B cell (primary cell): ENCODE results near the gene ADGRV1. TPM values are rescaled to one million over a fixed set of nuclear protein-coding genes. Genes with fewer than 3 reads are reported as not detected.
"Not testable (repeated sequence)": the region's sequence is repeated elsewhere in the genome, so short reads cannot be mapped to it uniquely, and the experiment has no call there.

Experiments
- ATAC-seq: fragments of 200-7000 bp; cut with Tn5 transposase; one replicate; pipeline ENCODE4 v1.10.0; 2021; ENCODE audit warnings: low read depth, mild to moderate bottlenecking, moderate number of reproducible peaks, moderate library complexity
- CTCF ChIA-PET: fragments of 350-600 bp; sonication (Branson Sonifier 250); formaldehyde crosslinking; loops from one replicate; lab custom pipeline; 2021; ENCODE audit warnings: antibody characterized with exemption, inconsistent platforms; lab: Charles Lee
- POLR2A ChIA-PET: fragments of 350-600 bp; sonication (Branson Sonifier 250); formaldehyde crosslinking; loops from one replicate; lab custom pipeline; 2021; ENCODE audit warnings: antibody characterized with exemption; lab: Charles Lee
- DNase-seq: peaks from one replicate; pipeline ENCODE4 v3.0.0; 2013
- H2AFZ ChIP-seq: 2 replicates; pipeline ENCODE4 v1.6.1; 2012; ENCODE audit warnings: mild to moderate bottlenecking, low read depth, low read length; ENCODE audit not compliant: insufficient read depth, poor library complexity, severe bottlenecking
- H3K27ac ChIP-seq, 2 donors: 1 replicate in 1 of 2; 2 replicates in 1 of 2; pipeline ENCODE4 v1.5.1; 2012 to 2013; ENCODE audit warnings: low read length in 2 of 2, mild to moderate bottlenecking in 2 of 2, moderate library complexity in 1 of 2
- H3K27me3 ChIP-seq, 4 experiments: fragments of 200-600 bp in 1 of 4; sonication (generic) in 1 of 4; replicated peaks in 1 of 4; 1 replicate in 2 of 4; 2 replicates in 2 of 4; pipeline versions ENCODE4 v1.6.1 to v1.7.0; 2013 to 2016; ENCODE audit warnings: low read length in 3 of 4, mild to moderate bottlenecking in 2 of 4, mixed read lengths in 1 of 4, moderate library complexity in 1 of 4; ENCODE audit not compliant: insufficient read depth in 4 of 4, control insufficient read depth in 3 of 4; ENCODE audit errors: control extremely low read depth in 1 of 4
- H3K36me3 ChIP-seq, 2 experiments: replicated peaks in 1 of 2; 1 replicate in 1 of 2; 2 replicates in 1 of 2; pipeline versions ENCODE4 v1.6.1 to v1.7.1; 2013; ENCODE audit warnings: low read length in 1 of 2; ENCODE audit not compliant: insufficient read depth in 2 of 2, control insufficient read depth in 1 of 2; ENCODE audit errors: control extremely low read depth in 1 of 2, extremely low read depth in 1 of 2
- H3K4me1 ChIP-seq, 2 donors: fragments of 200-600 bp in 1 of 2; sonication (generic) in 1 of 2; 1 replicate in 1 of 2; 2 replicates in 1 of 2; pipeline versions ENCODE4 v1.5.1 to v1.6.1; 2013 to 2017; ENCODE audit warnings: low read length in 2 of 2; ENCODE audit not compliant: control insufficient read depth in 2 of 2, insufficient read depth in 2 of 2
- H3K4me2 ChIP-seq: replicated peaks from 2 replicates; pipeline ENCODE3; 2012; ENCODE audit warnings: mild to moderate bottlenecking, low read depth, low read length; ENCODE audit not compliant: poor library complexity, severe bottlenecking
- H3K4me3 ChIP-seq, 5 experiments: fragments of 200-600 bp in 1 of 5; sonication (generic) in 1 of 5; 1 replicate in 3 of 5; 2 replicates in 2 of 5; pipeline versions ENCODE4 v1.5.1 to v1.7.0; 2011 to 2016; ENCODE audit warnings: low read length in 4 of 5, mild to moderate bottlenecking in 4 of 5, low read depth in 2 of 5, control low read depth in 1 of 5, moderate library complexity in 1 of 5; ENCODE audit not compliant: insufficient read depth in 1 of 5; ENCODE audit errors: control extremely low read depth in 1 of 5, extremely low read depth in 1 of 5
- H3K79me2 ChIP-seq: fragments of 200-600 bp; sonication (generic); one replicate; pipeline ENCODE4 v1.6.0; 2016; ENCODE audit warnings: low read length; ENCODE audit not compliant: control insufficient read depth, insufficient read depth
- H3K9ac ChIP-seq: fragments of 200-600 bp; sonication (generic); 2 replicates; pipeline ENCODE4 v1.6.1; 2017; ENCODE audit warnings: mild to moderate bottlenecking, low read length, moderate library complexity
- H3K9me3 ChIP-seq, 3 donors: one replicate each; pipeline versions ENCODE4 v1.6.1 to v1.7.1; 2013; ENCODE audit warnings: low read length in 2 of 3; ENCODE audit not compliant: control insufficient read depth in 2 of 3, insufficient read depth in 1 of 3; ENCODE audit errors: control extremely low read depth in 1 of 3
- H4K20me1 ChIP-seq: 2 replicates; pipeline ENCODE4 v1.6.0; 2012; ENCODE audit warnings: mild to moderate bottlenecking, low read length; ENCODE audit not compliant: insufficient read depth, control insufficient read depth, poor library complexity, severe bottlenecking
- H3K27ac Mint-ChIP-seq: one replicate; pipeline ENCODE4 v1.8.0; 2021; ENCODE audit warnings: mixed read lengths
- H3K27me3 Mint-ChIP-seq: one replicate; pipeline ENCODE4 v1.8.0; 2021; ENCODE audit warnings: mixed read lengths
- H3K4me1 Mint-ChIP-seq: one replicate; pipeline ENCODE4 v1.8.0; 2021; ENCODE audit warnings: mixed read lengths
- H3K4me3 Mint-ChIP-seq: one replicate; pipeline ENCODE4 v1.8.0; 2021; ENCODE audit warnings: mixed read lengths
- H3K9me3 Mint-ChIP-seq: one replicate; pipeline ENCODE4 v1.8.0; 2022; ENCODE audit warnings: mixed read lengths; ENCODE audit not compliant: insufficient read depth
- CTCF ChIP-seq: fragments of 200-600 bp; IDR thresholded peaks from one replicate; pipeline ENCODE4 v1.8.0; 2022; ENCODE audit warnings: antibody characterized with exemption, mild to moderate bottlenecking
- EZH2 ChIP-seq: IDR thresholded peaks from 2 replicates; pipeline ENCODE4 v1.6.1; 2012; ENCODE audit warnings: borderline replicate concordance, low read depth, mild to moderate bottlenecking, moderate library complexity, low read length; ENCODE audit not compliant: insufficient read depth, poor library complexity, severe bottlenecking
- WGBS: methylation state at CpG from one replicate; pipeline ENCODE4 v1.1.5; 2013; ENCODE audit warnings: missing lambda C conversion rate; ENCODE audit not compliant: insufficient coverage; 5-methylcytosine and 5-hydroxymethylcytosine counted together
- intact Hi-C: fragments of 100-400 bp; cut with micrococcal nuclease; formaldehyde crosslinking; loops from one replicate; pipeline ENCODE4 v1.10.0; 2022
- polyA plus RNA-seq: library from polyadenylated mRNA; depleted of rRNA; stranded (reverse); fragments of >200 nt; gene quantifications from 2 replicates; pipeline ENCODE4 v1.2.3, GENCODE V29; 2012
- total RNA-seq, 2 donors: library from RNA; stranded (reverse); fragments of 120-200 nt in 1 of 2; gene quantifications; 1 replicate in 1 of 2; 2 replicates in 1 of 2; pipeline versions ENCODE4 v1.2.3 to v1.2.4, GENCODE V29; 2013 to 2022

The ADGRV1 gene
- total and polyA plus RNA-seq, 2 donors (not counting 1 experiment from before 2014, with no cell fraction given): 0.07 TPM; not detected in 1

- Histone ChIP-seq H3K79me2 (no peaks in the 10 kb centered on the region), H3K27ac (no peak overlapping the region), H3K9me3 (no peaks in the 10 kb centered on the region), H3K27me3 (peaks cover 0 to 2% (median 0%) of the 10 kb centered on the region in 4 experiments), H3K4me1 (no peaks in the 10 kb centered on the region), H3K4me3 (no peak overlapping the region), H2AFZ (no peak overlapping the region), H4K20me1 (no peaks in the 10 kb centered on the region), H3K36me3 (no peaks in the 10 kb centered on the region), H3K9ac (no peak overlapping the region), H3K4me2 (no peak overlapping the region)
- POLR2A ChIA-PET: no interaction called here
- ATAC-seq (no peak), DNase-seq (no peak)
- TF ChIP-seq EZH2 (no peak), CTCF (no peak)
- WGBS: no CpG with 5 or more reads among the region's 4 CpGs
- no peak overlapping the region for H3K27ac Mint-ChIP-seq
- CTCF ChIA-PET: interaction anchor here (1.0 kb wide), 1 partner anchor 27 kb away, joined by 4 read pairs; no protein-coding TSS in a partner anchor
- no peak overlapping the region for H3K4me3 Mint-ChIP-seq
- no peaks in the 10 kb centered on the region for H3K9me3 Mint-ChIP-seq
- H3K4me1 Mint-ChIP-seq: no peaks in the 10 kb centered on the region
- intact Hi-C loops: no loop called here
- no peaks in the 10 kb centered on the region for H3K27me3 Mint-ChIP-seq
Observed at GRCh38 chr5:90810211-90810610, 251.6 kb downstream of the ADGRV1 start.

- Histone ChIP-seq H3K9me3 (no peaks in the 10 kb centered on the region), H2AFZ (no peak overlapping the region), H3K9ac (no peak overlapping the region), H3K79me2 (no peaks in the 10 kb centered on the region), H3K27me3 (peaks cover 0 to 2% (median 0%) of the 10 kb centered on the region in 4 experiments), H4K20me1 (no peaks in the 10 kb centered on the region), H3K36me3 (no peaks in the 10 kb centered on the region), H3K4me3 (no peak overlapping the region), H3K4me2 (no peak overlapping the region), H3K4me1 (no peaks in the 10 kb centered on the region), H3K27ac (no peak overlapping the region)
- ATAC-seq (no peak), DNase-seq (no peak)
- POLR2A ChIA-PET: no interaction called here
- CTCF ChIA-PET: no interaction called here
- no peaks in the 10 kb centered on the region for H3K9me3 Mint-ChIP-seq
- TF ChIP-seq EZH2: no peak
- TF ChIP-seq CTCF: no peak
- H3K27me3 Mint-ChIP-seq: no peaks in the 10 kb centered on the region
- no peak overlapping the region for H3K27ac Mint-ChIP-seq
- H3K4me1 Mint-ChIP-seq: no peaks in the 10 kb centered on the region
- whole genome bisulfite sequencing: 89% methylated on average over 3 of the region's 4 CpGs
- intact Hi-C loops: no loop called here
- H3K4me3 Mint-ChIP-seq: no peak overlapping the region
Observed at GRCh38 chr5:90813392-90813791, 254.8 kb downstream of the ADGRV1 start.

- H3K4me1 Mint-ChIP-seq, DNase-seq, H3K79me2 ChIP-seq, H3K4me3 ChIP-seq, H3K9ac ChIP-seq, H3K27me3 Mint-ChIP-seq, POLR2A ChIA-PET, H3K4me1 ChIP-seq, H3K9me3 ChIP-seq, H3K4me3 Mint-ChIP-seq, H2AFZ ChIP-seq, H4K20me1 ChIP-seq, CTCF ChIA-PET, ATAC-seq, H3K27ac Mint-ChIP-seq, H3K27me3 ChIP-seq, H3K9me3 Mint-ChIP-seq, H3K4me2 ChIP-seq, H3K27ac ChIP-seq, intact Hi-C loops, H3K36me3 ChIP-seq: not testable (repeated sequence)
- WGBS: no CpG with 5 or more reads among the region's 26 CpGs
Observed at GRCh38 chr5:90822062-90822461, 263.5 kb downstream of the ADGRV1 start.
